ENCODE measurements around the gene KRTAP4-1.

Gene KRTAP4-1

DNA sequence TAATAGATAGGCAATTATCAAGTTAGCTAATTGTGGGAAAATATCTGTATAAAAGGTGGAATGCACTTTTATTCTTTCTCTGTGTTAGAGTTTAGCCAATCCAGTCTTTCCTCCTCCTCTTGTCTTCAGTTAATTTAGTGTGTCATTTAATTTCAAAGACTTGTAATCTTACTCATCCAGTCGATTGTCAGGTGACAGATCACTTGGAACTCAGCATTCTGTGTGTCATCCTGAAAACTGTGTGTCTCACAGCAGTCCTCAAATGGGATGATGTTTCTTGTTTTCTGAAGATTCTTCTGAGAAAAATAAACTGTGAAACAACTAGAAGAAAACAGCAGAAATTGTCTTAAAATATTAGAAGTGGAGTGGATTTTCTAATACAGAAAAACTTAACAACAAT lies 290 bp upstream of the KRTAP4-1 start:
- TF ChIP-seq CTCF (conservative IDR thresholded peaks at IDR 0.05; ENCODE audit: low read depth, low read length) = no peak
- DNase-seq (ENCODE audit: low read depth) = no peak
- H3K4me3 ChIP-seq (ENCODE audit: low read depth, low read length) = no peak overlapping the region

DNA sequence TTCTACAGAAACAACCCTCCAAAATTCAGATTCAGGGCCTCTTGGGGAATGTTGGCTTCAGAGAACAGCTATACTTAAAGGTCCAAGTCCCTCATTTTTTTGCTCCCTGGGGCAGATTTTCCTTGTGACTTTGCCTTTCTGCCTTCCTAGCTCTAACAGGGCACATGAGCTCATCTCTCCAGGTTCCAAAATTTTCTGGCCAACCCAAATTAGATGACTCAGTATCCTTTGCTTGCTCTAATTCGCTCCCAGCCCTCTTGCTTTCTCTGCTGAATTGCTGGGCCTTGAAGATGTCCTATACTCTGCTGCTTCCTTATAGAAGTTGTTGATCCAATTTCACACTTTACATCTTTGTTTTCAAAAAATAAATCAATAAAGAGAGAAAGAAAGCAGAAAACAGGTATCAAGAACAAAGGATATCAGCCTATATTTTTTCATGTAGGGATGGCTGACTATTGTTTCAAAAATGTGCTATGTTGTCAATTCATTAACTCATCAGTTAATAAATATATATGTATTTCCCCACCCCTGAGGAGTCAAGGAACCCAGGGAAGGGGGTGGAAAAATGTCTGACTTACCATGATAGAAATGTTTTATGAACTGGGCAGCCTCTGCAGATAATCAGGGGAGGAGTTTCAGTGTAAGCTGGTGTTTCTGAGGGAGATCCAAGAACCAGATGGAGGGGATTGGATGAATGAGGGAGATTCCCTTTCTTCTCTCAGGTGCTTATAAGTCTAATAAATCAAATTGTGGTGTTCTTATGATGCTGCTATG lies 5.7 kb downstream of the KRTAP4-1 start:
- DNase-seq (ENCODE audit: low read depth) = no peak
- H3K4me3 ChIP-seq (ENCODE audit: low read depth, low read length) = no peak overlapping the region
- no peak for TF ChIP-seq CTCF (conservative IDR thresholded peaks at IDR 0.05; ENCODE audit: low read depth, low read length)

DNA sequence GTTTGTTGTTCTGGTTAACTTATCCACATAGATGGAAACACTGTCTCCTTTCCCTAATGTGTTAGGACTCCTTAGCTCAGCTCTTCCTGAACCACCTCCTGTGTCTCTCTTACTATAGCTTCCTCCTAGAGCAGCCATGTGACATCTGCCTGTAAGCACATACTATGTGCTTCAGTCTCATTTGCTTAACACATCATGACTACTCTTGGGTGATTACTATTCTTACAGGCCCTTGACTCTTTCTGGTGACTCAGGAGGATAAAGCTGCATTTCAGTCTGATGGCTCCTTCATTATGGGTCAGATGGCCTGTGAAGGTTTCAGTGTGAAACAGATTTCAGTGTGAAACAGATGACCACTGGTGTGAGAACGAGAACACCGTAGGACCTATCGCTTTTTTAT lies 6.4 kb downstream of the KRTAP4-1 start:
- TF ChIP-seq CTCF (conservative IDR thresholded peaks at IDR 0.05; ENCODE audit: low read depth, low read length) = no peak
- no peak for DNase-seq (ENCODE audit: low read depth)
- no peak overlapping the region for H3K4me3 ChIP-seq (ENCODE audit: low read depth, low read length)

- DNase-seq (ENCODE audit: low read depth) = no peak
- H3K4me3 ChIP-seq (ENCODE audit: low read depth, low read length) = no peak within 1 kb of the TSS
- no peak for TF ChIP-seq CTCF (conservative IDR thresholded peaks at IDR 0.05; ENCODE audit: low read depth, low read length)
Measured at GRCh38 chr17:41177727-41178271, 6.9 kb downstream of the KRTAP4-1 start, which contains the start of gene KRTAP4-2. Gene KRTAP4-2 (minus strand): TSS chr17:41178221. CDS start chr17:41178164, 57 bp downstream.

GRCh38 chr17:41176744-41177387 lies 7.8 kb downstream of the KRTAP4-1 start:
- no peak for TF ChIP-seq CTCF (conservative IDR thresholded peaks at IDR 0.05; ENCODE audit: low read depth, low read length)
- DNase-seq (ENCODE audit: low read depth) = no peak
- H3K4me3 ChIP-seq (ENCODE audit: low read depth, low read length) = no peak overlapping the region

DNA sequence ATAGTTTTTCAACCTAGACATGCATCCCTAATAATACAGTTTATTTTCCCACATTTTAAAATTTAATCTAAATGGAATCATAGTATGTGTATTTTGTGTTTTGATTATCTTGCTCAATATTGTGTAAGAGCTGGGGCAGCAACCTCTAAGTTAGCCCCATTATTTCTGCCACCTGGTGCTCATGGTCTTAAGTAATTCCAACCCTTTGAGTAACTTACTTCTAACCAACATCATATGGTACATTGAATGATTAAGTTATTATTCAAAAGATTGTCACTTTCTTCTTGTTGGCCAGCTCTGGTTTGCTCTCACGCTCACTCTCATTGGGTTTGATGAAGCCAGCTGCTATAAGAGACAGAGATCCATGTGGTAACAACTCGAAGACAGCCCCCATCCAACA lies 12.8 kb downstream of the KRTAP4-1 start:
- no peak for TF ChIP-seq CTCF (conservative IDR thresholded peaks at IDR 0.05; ENCODE audit: low read depth, low read length)
- DNase-seq (ENCODE audit: low read depth) = no peak
- no peak overlapping the region for H3K4me3 ChIP-seq (ENCODE audit: low read depth, low read length)
